Endodermal cell (in vitro differentiated cells): ENCODE results near the gene NFIA. TPM values are rescaled to one million over a fixed set of nuclear protein-coding genes. Genes with fewer than 3 reads are reported as not detected.

Experiments
- DNase-seq: peaks from one replicate; pipeline ENCODE4 v3.0.0-alpha.2; 2017
- H3K27ac ChIP-seq: 2 replicates; pipeline ENCODE4 v1.5.1; 2013; ENCODE audit warnings: mild to moderate bottlenecking, low read depth, low read length, moderate library complexity
- H3K27me3 ChIP-seq: 2 replicates; pipeline ENCODE4 v1.6.1; 2013; ENCODE audit warnings: mild to moderate bottlenecking, low read length, moderate library complexity; ENCODE audit not compliant: insufficient read depth, control insufficient read depth, poor library complexity, severe bottlenecking
- H3K36me3 ChIP-seq: 2 replicates; pipeline ENCODE4 v1.7.0; 2013; ENCODE audit warnings: mild to moderate bottlenecking, low read length, moderate library complexity; ENCODE audit not compliant: control insufficient read depth, insufficient read depth
- H3K4me1 ChIP-seq: one replicate; pipeline ENCODE4 v1.7.0; 2013; ENCODE audit warnings: low read length; ENCODE audit not compliant: control insufficient read depth, insufficient read depth
- H3K4me3 ChIP-seq: 2 replicates; pipeline ENCODE4 v1.5.1; 2013; ENCODE audit warnings: mild to moderate bottlenecking, low read length, moderate library complexity
- H3K9ac ChIP-seq: 2 replicates; pipeline ENCODE4 v1.6.1; 2013; ENCODE audit warnings: mild to moderate bottlenecking, low read length, moderate library complexity; ENCODE audit not compliant: poor library complexity, severe bottlenecking; ENCODE audit errors: extremely low read depth
- H3K9me3 ChIP-seq: 2 replicates; pipeline ENCODE4 v1.6.1; 2013; ENCODE audit warnings: mild to moderate bottlenecking, low read length, moderate library complexity; ENCODE audit not compliant: control insufficient read depth
- H3K27ac Mint-ChIP-seq: 2 replicates; pipeline ENCODE4 v1.8.0; 2020; ENCODE audit warnings: mixed read lengths
- H3K27me3 Mint-ChIP-seq: 2 replicates; pipeline ENCODE4 v1.8.0; 2021; ENCODE audit warnings: mild to moderate bottlenecking, mixed read lengths; ENCODE audit not compliant: insufficient read depth
- H3K36me3 Mint-ChIP-seq: 2 replicates; pipeline ENCODE4 v1.8.0; 2020; ENCODE audit warnings: low read depth, mixed read lengths
- H3K4me1 Mint-ChIP-seq: 2 replicates; pipeline ENCODE4 v1.8.0; 2020; ENCODE audit warnings: mixed read lengths
- H3K4me3 Mint-ChIP-seq: 2 replicates; pipeline ENCODE4 v1.8.0; 2020; ENCODE audit warnings: mild to moderate bottlenecking, moderate library complexity, mixed read lengths
- H3K9me3 Mint-ChIP-seq: 2 replicates; pipeline ENCODE4 v1.8.0; 2020; ENCODE audit warnings: mild to moderate bottlenecking, mixed read lengths
- CTCF ChIP-seq: fragments of 200-600 bp; sonication (generic); conservative IDR thresholded peaks from 2 replicates; pipeline ENCODE4 v1.5.0; 2021; ENCODE audit warnings: antibody characterized with exemption, mild to moderate bottlenecking
- WGBS, 2 experiments: methylation state at CpG; one replicate each; pipeline versions ENCODE4 v1.1.5 to v1.1.7; 2013; ENCODE audit warnings: missing lambda C conversion rate in 2 of 2, mixed read lengths in 1 of 2; ENCODE audit not compliant: insufficient coverage in 1 of 2, insufficient read length in 1 of 2; 5-methylcytosine and 5-hydroxymethylcytosine counted together
- total RNA-seq, 2 donors: library from RNA; stranded (reverse); fragmentation: NEBNext Ultra II Directional in 1 of 2; extraction: Animal tissue kit (Norgen Biotek cat#: 25700) in 1 of 2; gene quantifications; 2 replicates in 1 of 2; 3 replicates in 1 of 2; pipeline ENCODE4 v1.2.1, GENCODE V29; 2021

Gene NFIA
- total RNA-seq, 2 donors from 2014 or later: 2.3 to 3.8 TPM

DNA sequence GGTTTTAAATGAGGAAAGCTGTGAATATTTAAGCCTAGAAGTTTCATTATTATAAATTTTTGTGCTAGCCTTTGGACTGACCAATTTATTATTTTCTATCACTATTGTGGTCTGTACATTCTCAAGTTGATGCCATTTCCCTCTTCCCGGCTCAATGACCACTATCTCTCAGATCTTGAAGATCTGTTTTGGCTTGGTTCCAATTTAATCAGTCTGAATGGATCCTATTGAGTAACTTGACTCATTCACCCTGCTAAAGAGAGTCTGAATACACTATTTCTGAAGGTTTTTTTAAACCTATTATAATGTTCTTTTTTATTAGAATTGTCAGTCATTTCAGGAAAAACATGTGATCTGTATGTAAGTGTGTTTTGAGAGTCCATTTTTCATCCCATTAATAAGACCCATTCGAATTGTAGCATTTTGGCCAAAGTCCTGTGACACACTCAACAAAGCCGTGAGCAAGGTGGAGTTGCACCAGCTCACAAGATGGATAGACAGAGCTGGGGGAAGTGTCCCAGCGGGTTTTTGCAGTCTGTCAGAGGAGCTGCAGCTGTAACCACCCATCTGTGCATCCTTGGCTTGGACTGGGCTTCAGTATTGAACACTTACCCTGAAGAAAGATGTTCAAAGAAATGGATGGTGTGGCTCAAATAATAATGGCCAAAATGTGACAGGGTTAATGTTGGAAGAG, 145.6 kb downstream of the NFIA start:
- no peaks in the 10 kb centered on the region for H3K27me3 ChIP-seq
- H3K4me3 Mint-ChIP-seq: no peak overlapping the region
- H3K4me3 ChIP-seq: no peak overlapping the region
- no peak for TF ChIP-seq CTCF
- 80 to 92% methylated on average over 1 to 4 of the region's 4 CpGs for WGBS, 2 experiments
- H3K9me3 Mint-ChIP-seq: no peaks in the 10 kb centered on the region
- no peaks in the 10 kb centered on the region for H3K36me3 Mint-ChIP-seq
- no peaks in the 10 kb centered on the region for H3K9me3 ChIP-seq
- H3K27ac ChIP-seq: no peak overlapping the region
- no peaks in the 10 kb centered on the region for H3K4me1 ChIP-seq
- peaks cover 1% of the 10 kb centered on the region for H3K27me3 Mint-ChIP-seq
- no peak for DNase-seq
- H3K36me3 ChIP-seq: no peaks in the 10 kb centered on the region
- H3K27ac Mint-ChIP-seq: no peak overlapping the region
- H3K9ac ChIP-seq: no peak overlapping the region
- H3K4me1 Mint-ChIP-seq: peaks cover 3% of the 10 kb centered on the region

GRCh38 chr1:61230523-61230922, 148.2 kb downstream of the NFIA start:
- H3K9me3 ChIP-seq: no peaks in the 10 kb centered on the region
- H3K27ac ChIP-seq: no peak overlapping the region
- H3K27ac Mint-ChIP-seq: no peak overlapping the region
- no peak overlapping the region for H3K4me3 Mint-ChIP-seq
- H3K4me1 Mint-ChIP-seq: peaks cover 5% of the 10 kb centered on the region
- no peaks in the 10 kb centered on the region for H3K4me1 ChIP-seq
- WGBS, 2 experiments: 88 to 92% methylated on average over 3 of the region's 3 CpGs
- no peak for DNase-seq
- H3K27me3 Mint-ChIP-seq: peaks cover 5% of the 10 kb centered on the region
- no peaks in the 10 kb centered on the region for H3K27me3 ChIP-seq
- H3K36me3 Mint-ChIP-seq: no peaks in the 10 kb centered on the region
- no peak overlapping the region for H3K9ac ChIP-seq
- no peaks in the 10 kb centered on the region for H3K36me3 ChIP-seq
- H3K4me3 ChIP-seq: no peak overlapping the region
- H3K9me3 Mint-ChIP-seq: no peaks in the 10 kb centered on the region
- TF ChIP-seq CTCF: no peak

GRCh38 chr1:61231795-61232194, 149.4 kb downstream of the NFIA start:
- no peaks in the 10 kb centered on the region for H3K9me3 ChIP-seq
- no peak overlapping the region for H3K4me3 ChIP-seq
- no peak overlapping the region for H3K9ac ChIP-seq
- H3K36me3 ChIP-seq: no peaks in the 10 kb centered on the region
- H3K27me3 ChIP-seq: no peaks in the 10 kb centered on the region
- no peak for TF ChIP-seq CTCF
- Mint-ChIP-seq H3K4me1 (peaks cover 13% of the 10 kb centered on the region), H3K4me3 (no peak overlapping the region), H3K9me3 (no peaks in the 10 kb centered on the region), H3K27ac (no peak overlapping the region), H3K36me3 (no peaks in the 10 kb centered on the region), H3K27me3 (peaks cover 5% of the 10 kb centered on the region)
- H3K27ac ChIP-seq: no peak overlapping the region
- no peak for DNase-seq
- 100% methylated on average over 1 of the region's 2 CpGs; no CpG with 5 or more reads in 1 of the 2 experiments for WGBS, 2 experiments
- no peaks in the 10 kb centered on the region for H3K4me1 ChIP-seq
